GM23338 (cell line): ENCODE results near the gene PRPH2.

Source experiments
- CREB1 ChIP-seq: fragments of 250-450 bp; sonication (Bioruptor Pico); IDR thresholded peaks from 2 replicates; pipeline ENCODE4 v1.5.0; 2020; ENCODE audit warnings: low read depth, mild to moderate bottlenecking, moderate library complexity
- EZH2 ChIP-seq: fragments of 200-600 bp; sonication (generic); IDR thresholded peaks from one replicate; pipeline ENCODE4 v1.8.0; 2017; ENCODE audit warnings: antibody characterized with exemption, mild to moderate bottlenecking, low read depth; ENCODE audit not compliant: unreplicated experiment
- EZH2phosphoT487 ChIP-seq: fragments of 200-600 bp; sonication (generic); IDR thresholded peaks from one replicate; pipeline ENCODE4 v1.8.1; 2018; ENCODE audit warnings: antibody characterized with exemption; ENCODE audit not compliant: unreplicated experiment
- JUNB ChIP-seq: IDR thresholded peaks from one replicate; pipeline ENCODE4 v1.6.1; 2016; ENCODE audit warnings: antibody characterized with exemption; ENCODE audit not compliant: unreplicated experiment
- NANOG ChIP-seq: IDR thresholded peaks from 2 replicates; pipeline ENCODE4 v1.6.1; 2016; ENCODE audit warnings: antibody characterized with exemption, borderline replicate concordance
- POLR2AphosphoS5 ChIP-seq: IDR thresholded peaks from 2 replicates; pipeline ENCODE4 v1.6.1; 2016; ENCODE audit warnings: antibody characterized with exemption, low read depth
- STAT1 ChIP-seq: IDR thresholded peaks from one replicate; pipeline ENCODE4 v1.6.1; 2016; ENCODE audit warnings: antibody characterized with exemption; ENCODE audit not compliant: unreplicated experiment
- ZNF114 ChIP-seq: fragments of 250-450 bp; sonication (Bioruptor Pico); IDR thresholded peaks from 2 replicates; pipeline ENCODE4 v1.5.0; 2020; ENCODE audit warnings: mild to moderate bottlenecking, moderate library complexity
- TF ChIP-seq, protein P1 (sequence below), 2 experiments: fragments of 200-600 bp in 1 of 2; sonication (generic) in 1 of 2; conservative IDR thresholded peaks; 2 replicates each; pipeline versions ENCODE4 v1.5.1 to v1.6.1; 2016 to 2017; ENCODE audit warnings: antibody characterized with exemption in 2 of 2, low read depth in 2 of 2, mild to moderate bottlenecking in 2 of 2, moderate library complexity in 1 of 2
- TF ChIP-seq, protein P2 (sequence below): IDR thresholded peaks from one replicate; pipeline ENCODE4 v1.6.1; 2018; ENCODE audit warnings: antibody characterized with exemption; ENCODE audit not compliant: unreplicated experiment
- TF ChIP-seq, protein P3 (sequence below): fragments of 250-450 bp; sonication (Bioruptor Pico); IDR thresholded peaks from 2 replicates; pipeline ENCODE4 v1.5.0; 2020; ENCODE audit warnings: mild to moderate bottlenecking, moderate library complexity

DNA sequence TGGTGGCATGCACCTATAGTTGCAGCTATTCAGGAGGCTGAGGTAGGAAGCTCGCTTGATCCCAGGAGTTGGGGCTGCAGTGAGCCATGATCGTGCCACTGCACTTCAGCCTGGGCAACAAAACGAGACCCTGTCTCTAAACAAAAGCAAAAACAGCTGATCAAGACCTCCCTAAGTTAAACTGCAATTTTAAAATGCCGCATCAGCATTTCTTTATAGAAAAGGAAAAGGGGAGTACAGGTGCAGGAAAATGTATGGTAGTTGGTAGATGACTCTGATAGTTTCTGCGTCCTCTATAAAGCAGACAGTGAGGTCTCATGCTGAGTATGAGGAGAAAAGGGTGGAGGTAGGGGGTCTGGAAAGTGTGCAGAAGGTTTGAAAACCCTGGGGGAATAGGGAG is 32.4 kb upstream of the PRPH2 start:
- TF ChIP-seq, protein P1, sequence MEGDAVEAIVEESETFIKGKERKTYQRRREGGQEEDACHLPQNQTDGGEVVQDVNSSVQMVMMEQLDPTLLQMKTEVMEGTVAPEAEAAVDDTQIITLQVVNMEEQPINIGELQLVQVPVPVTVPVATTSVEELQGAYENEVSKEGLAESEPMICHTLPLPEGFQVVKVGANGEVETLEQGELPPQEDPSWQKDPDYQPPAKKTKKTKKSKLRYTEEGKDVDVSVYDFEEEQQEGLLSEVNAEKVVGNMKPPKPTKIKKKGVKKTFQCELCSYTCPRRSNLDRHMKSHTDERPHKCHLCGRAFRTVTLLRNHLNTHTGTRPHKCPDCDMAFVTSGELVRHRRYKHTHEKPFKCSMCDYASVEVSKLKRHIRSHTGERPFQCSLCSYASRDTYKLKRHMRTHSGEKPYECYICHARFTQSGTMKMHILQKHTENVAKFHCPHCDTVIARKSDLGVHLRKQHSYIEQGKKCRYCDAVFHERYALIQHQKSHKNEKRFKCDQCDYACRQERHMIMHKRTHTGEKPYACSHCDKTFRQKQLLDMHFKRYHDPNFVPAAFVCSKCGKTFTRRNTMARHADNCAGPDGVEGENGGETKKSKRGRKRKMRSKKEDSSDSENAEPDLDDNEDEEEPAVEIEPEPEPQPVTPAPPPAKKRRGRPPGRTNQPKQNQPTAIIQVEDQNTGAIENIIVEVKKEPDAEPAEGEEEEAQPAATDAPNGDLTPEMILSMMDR (conservative IDR thresholded peaks at IDR 0.05; ENCODE audit: low read depth in 2 of 2), result no peak
- TF ChIP-seq EZH2 (no peak), POLR2AphosphoS5 (no peak), ZNF114 (no peak), EZH2phosphoT487 (no peak), CREB1 (CRISPR knock-in tag) (no peak), NANOG (no peak), JUNB (no peak), STAT1 (no peak)
- TF ChIP-seq, protein P2, sequence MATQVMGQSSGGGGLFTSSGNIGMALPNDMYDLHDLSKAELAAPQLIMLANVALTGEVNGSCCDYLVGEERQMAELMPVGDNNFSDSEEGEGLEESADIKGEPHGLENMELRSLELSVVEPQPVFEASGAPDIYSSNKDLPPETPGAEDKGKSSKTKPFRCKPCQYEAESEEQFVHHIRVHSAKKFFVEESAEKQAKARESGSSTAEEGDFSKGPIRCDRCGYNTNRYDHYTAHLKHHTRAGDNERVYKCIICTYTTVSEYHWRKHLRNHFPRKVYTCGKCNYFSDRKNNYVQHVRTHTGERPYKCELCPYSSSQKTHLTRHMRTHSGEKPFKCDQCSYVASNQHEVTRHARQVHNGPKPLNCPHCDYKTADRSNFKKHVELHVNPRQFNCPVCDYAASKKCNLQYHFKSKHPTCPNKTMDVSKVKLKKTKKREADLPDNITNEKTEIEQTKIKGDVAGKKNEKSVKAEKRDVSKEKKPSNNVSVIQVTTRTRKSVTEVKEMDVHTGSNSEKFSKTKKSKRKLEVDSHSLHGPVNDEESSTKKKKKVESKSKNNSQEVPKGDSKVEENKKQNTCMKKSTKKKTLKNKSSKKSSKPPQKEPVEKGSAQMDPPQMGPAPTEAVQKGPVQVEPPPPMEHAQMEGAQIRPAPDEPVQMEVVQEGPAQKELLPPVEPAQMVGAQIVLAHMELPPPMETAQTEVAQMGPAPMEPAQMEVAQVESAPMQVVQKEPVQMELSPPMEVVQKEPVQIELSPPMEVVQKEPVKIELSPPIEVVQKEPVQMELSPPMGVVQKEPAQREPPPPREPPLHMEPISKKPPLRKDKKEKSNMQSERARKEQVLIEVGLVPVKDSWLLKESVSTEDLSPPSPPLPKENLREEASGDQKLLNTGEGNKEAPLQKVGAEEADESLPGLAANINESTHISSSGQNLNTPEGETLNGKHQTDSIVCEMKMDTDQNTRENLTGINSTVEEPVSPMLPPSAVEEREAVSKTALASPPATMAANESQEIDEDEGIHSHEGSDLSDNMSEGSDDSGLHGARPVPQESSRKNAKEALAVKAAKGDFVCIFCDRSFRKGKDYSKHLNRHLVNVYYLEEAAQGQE, result no peak
- TF ChIP-seq, protein P3, sequence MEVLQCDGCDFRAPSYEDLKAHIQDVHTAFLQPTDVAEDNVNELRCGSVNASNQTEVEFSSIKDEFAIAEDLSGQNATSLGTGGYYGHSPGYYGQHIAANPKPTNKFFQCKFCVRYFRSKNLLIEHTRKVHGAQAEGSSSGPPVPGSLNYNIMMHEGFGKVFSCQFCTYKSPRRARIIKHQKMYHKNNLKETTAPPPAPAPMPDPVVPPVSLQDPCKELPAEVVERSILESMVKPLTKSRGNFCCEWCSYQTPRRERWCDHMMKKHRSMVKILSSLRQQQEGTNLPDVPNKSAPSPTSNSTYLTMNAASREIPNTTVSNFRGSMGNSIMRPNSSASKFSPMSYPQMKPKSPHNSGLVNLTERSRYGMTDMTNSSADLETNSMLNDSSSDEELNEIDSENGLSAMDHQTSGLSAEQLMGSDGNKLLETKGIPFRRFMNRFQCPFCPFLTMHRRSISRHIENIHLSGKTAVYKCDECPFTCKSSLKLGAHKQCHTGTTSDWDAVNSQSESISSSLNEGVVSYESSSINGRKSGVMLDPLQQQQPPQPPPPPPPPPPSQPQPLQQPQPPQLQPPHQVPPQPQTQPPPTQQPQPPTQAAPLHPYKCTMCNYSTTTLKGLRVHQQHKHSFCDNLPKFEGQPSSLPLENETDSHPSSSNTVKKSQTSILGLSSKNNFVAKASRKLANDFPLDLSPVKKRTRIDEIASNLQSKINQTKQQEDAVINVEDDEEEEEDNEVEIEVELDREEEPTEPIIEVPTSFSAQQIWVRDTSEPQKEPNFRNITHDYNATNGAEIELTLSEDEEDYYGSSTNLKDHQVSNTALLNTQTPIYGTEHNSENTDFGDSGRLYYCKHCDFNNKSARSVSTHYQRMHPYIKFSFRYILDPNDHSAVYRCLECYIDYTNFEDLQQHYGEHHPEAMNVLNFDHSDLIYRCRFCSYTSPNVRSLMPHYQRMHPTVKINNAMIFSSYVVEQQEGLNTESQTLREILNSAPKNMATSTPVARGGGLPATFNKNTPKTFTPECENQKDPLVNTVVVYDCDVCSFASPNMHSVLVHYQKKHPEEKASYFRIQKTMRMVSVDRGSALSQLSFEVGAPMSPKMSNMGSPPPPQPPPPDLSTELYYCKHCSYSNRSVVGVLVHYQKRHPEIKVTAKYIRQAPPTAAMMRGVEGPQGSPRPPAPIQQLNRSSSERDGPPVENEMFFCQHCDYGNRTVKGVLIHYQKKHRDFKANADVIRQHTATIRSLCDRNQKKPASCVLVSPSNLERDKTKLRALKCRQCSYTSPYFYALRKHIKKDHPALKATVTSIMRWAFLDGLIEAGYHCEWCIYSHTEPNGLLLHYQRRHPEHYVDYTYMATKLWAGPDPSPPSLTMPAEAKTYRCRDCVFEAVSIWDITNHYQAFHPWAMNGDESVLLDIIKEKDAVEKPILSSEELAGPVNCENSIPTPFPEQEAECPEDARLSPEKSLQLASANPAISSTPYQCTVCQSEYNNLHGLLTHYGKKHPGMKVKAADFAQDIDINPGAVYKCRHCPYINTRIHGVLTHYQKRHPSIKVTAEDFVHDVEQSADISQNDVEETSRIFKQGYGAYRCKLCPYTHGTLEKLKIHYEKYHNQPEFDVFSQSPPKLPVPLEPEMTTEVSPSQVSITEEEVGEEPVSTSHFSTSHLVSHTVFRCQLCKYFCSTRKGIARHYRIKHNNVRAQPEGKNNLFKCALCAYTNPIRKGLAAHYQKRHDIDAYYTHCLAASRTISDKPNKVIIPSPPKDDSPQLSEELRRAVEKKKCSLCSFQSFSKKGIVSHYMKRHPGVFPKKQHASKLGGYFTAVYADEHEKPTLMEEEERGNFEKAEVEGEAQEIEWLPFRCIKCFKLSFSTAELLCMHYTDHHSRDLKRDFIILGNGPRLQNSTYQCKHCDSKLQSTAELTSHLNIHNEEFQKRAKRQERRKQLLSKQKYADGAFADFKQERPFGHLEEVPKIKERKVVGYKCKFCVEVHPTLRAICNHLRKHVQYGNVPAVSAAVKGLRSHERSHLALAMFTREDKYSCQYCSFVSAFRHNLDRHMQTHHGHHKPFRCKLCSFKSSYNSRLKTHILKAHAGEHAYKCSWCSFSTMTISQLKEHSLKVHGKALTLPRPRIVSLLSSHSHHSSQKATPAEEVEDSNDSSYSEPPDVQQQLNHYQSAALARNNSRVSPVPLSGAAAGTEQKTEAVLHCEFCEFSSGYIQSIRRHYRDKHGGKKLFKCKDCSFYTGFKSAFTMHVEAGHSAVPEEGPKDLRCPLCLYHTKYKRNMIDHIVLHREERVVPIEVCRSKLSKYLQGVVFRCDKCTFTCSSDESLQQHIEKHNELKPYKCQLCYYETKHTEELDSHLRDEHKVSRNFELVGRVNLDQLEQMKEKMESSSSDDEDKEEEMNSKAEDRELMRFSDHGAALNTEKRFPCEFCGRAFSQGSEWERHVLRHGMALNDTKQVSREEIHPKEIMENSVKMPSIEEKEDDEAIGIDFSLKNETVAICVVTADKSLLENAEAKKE (CRISPR knock-in tag), result no peak
